Thoracic aorta (tissue), 2 donors: ENCODE measurements around the gene TRA2A. TPM values are rescaled to one million over a fixed set of nuclear protein-coding genes. Genes with fewer than 3 reads are reported as not detected.
"Not testable (repeated sequence)": the region's sequence is repeated elsewhere in the genome, so short reads cannot be mapped to it uniquely, and the experiment has no call there.

ENCODE experiments used
- ATAC-seq: fragments of 150-250 bp; one replicate; pipeline ENCODE4 v1.8.0; 2017; ENCODE audit warnings: low read depth; ENCODE audit not compliant: insufficient number of reproducible peaks, low FRiP score
- DNase-seq: peaks from one replicate; pipeline ENCODE4 v3.0.0-alpha.2; 2020; ENCODE audit warnings: low spot score
- H3K27ac ChIP-seq, 2 donors: fragments of 200-600 bp; sonication (generic); 1 replicate in 1 of 2; 2 replicates in 1 of 2; pipeline ENCODE4 v1.5.1; 2016; ENCODE audit warnings: mild to moderate bottlenecking in 2 of 2, moderate library complexity in 2 of 2
- H3K27me3 ChIP-seq: fragments of 200-600 bp; sonication (generic); replicated peaks from 2 replicates; pipeline ENCODE4 v1.6.0; 2016; ENCODE audit warnings: mild to moderate bottlenecking; ENCODE audit not compliant: insufficient read depth
- H3K36me3 ChIP-seq: fragments of 200-600 bp; sonication (generic); one replicate; pipeline ENCODE4 v1.5.1; 2016
- H3K4me1 ChIP-seq, 2 donors: fragments of 200-600 bp; sonication (generic); 1 replicate in 1 of 2; 2 replicates in 1 of 2; pipeline versions ENCODE4 v1.5.1 to v1.6.0; 2016; ENCODE audit warnings: low read depth in 2 of 2, mild to moderate bottlenecking in 1 of 2; ENCODE audit not compliant: control insufficient read depth in 1 of 2
- H3K4me3 ChIP-seq: fragments of 200-600 bp; sonication (generic); 2 replicates; pipeline ENCODE4 v1.5.1; 2016; ENCODE audit warnings: mild to moderate bottlenecking
- H3K9me3 ChIP-seq: fragments of 200-600 bp; sonication (generic); 2 replicates; pipeline ENCODE4 v1.5.1; 2016
- total RNA-seq, 2 donors: library from RNA; depleted of rRNA; stranded (reverse); fragments of >200 nt; gene quantifications; one replicate each; pipeline versions ENCODE4 v1.1.0 to v1.2.3, GENCODE V29; 2016
- TF ChIP-seq, protein P1 (sequence below): fragments of 200-600 bp; sonication (generic); IDR thresholded peaks from one replicate; pipeline ENCODE4 v1.5.1; 2019; ENCODE audit warnings: antibody characterized with exemption

Gene TRA2A
- total RNA-seq, 2 donors from 2014 or later = 23.0 to 55.0 TPM

DNA sequence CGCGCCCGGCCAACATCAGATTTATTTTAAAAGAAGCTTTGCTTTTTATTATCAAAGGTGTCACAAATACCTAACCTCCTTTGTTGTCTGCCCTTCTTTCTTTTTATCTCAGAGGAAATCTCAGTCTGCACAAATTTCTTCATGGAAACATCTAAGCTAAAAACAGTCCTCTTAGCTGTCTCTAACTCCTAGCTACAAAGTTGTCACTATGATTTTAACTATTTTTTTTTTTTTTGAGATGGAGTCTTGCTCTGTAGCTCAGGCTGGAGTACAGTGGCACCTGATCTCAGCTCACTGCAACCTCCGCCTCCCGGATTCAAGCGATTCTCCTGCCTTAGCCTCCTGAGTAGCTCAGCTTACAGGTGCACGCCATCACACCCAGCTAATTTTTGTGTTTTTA is 7.3 kb downstream of the TRA2A start:
- DNase-seq (no peak), ATAC-seq (no peak)
- Histone ChIP-seq H3K4me1 (peaks cover 38 to 44% of the 10 kb centered on the region in 2 donors), H3K27ac (no peak overlapping the region), H3K4me3 (no peak overlapping the region), H3K9me3 (no peaks in the 10 kb centered on the region), H3K27me3 (no peaks in the 10 kb centered on the region), H3K36me3 (peaks cover 18% of the 10 kb centered on the region)
- TF ChIP-seq, protein P1, sequence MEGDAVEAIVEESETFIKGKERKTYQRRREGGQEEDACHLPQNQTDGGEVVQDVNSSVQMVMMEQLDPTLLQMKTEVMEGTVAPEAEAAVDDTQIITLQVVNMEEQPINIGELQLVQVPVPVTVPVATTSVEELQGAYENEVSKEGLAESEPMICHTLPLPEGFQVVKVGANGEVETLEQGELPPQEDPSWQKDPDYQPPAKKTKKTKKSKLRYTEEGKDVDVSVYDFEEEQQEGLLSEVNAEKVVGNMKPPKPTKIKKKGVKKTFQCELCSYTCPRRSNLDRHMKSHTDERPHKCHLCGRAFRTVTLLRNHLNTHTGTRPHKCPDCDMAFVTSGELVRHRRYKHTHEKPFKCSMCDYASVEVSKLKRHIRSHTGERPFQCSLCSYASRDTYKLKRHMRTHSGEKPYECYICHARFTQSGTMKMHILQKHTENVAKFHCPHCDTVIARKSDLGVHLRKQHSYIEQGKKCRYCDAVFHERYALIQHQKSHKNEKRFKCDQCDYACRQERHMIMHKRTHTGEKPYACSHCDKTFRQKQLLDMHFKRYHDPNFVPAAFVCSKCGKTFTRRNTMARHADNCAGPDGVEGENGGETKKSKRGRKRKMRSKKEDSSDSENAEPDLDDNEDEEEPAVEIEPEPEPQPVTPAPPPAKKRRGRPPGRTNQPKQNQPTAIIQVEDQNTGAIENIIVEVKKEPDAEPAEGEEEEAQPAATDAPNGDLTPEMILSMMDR = no peak

DNA sequence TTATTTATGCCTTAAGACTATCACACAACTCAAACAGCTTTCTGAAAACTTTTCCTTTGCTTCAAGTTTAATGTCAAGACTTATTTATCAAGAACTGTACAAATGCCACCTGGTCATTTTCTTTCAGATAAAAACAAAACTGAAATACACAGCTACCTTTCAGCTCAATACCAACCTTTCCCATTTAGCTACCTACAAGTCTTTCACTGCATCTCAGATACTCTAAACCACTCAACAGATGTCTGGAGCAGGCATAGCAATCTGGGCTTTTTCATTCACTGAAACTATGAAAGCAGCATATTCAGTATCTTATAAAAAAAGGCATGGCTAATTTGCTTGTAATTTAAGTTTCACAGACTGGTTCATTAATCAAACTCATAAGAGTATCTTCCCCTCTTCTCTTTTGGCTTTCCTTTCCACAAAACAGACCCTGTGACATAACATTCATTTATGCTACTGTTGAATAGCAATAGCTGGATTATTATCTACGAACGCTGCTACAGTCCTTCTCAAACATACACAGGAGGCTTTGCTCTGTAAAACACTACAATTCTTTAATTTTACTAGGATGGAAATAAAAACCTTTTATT is 8.2 kb downstream of the TRA2A start:
- H3K9me3 ChIP-seq = no peaks in the 10 kb centered on the region
- no peak for ATAC-seq
- no peak for DNase-seq
- TF ChIP-seq, protein P1 = no peak
- peaks cover 26% of the 10 kb centered on the region for H3K36me3 ChIP-seq
- no peak overlapping the region for H3K4me3 ChIP-seq
- peaks cover 30 to 35% of the 10 kb centered on the region in 2 donors for H3K4me1 ChIP-seq
- no peak overlapping the region for H3K27ac ChIP-seq
- H3K27me3 ChIP-seq = no peaks in the 10 kb centered on the region

DNA sequence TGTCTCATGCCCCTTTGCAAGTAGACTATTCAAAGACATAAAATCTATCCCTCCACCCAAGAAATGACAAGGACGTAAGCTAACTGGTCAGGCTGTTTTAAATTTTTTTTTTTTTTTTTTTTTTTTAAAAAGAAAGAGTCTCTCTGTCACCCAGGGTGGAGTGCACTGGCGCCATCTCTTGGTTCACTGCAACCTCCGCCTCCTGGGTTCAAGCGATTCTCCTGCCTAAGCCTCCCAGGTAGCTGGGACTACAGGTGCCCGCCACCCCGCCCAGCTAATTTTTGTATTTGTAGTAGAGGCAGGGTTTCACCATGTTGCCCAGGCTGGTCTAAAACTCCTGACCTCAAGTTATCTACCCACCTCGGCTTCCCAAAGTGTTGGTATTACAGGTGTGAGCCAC is 11.2 kb downstream of the TRA2A start:
- ATAC-seq (no peak), DNase-seq (no peak)
- H3K4me3 ChIP-seq = no peak overlapping the region
- H3K9me3 ChIP-seq = no peaks in the 10 kb centered on the region
- no peaks in the 10 kb centered on the region for H3K27me3 ChIP-seq
- peaks cover 51% of the 10 kb centered on the region for H3K36me3 ChIP-seq
- TF ChIP-seq, protein P1 = no peak
- peaks cover 14 to 19% of the 10 kb centered on the region in 2 donors for H3K4me1 ChIP-seq
- H3K27ac ChIP-seq = no peak overlapping the region

DNA sequence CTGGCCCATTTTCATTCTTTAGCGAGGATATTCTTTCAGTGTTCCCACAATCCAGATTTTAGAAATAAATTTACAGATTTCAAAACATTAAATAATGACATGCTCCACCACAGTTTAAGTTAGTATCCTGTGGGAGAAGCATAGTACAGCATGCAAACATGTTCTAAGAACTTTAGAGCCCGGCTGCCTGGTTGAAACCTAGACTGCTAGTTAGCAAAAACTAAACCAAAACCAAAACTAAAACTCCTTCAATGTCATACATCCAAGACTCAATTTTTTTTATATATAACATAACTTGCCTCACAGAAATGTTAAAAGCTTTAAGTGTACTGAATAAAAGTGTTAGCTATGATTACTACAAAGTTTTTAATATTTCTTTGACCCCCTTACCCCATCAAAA is 17.0 kb downstream of the TRA2A start:
- Histone ChIP-seq H3K27ac (no peak overlapping the region), H3K9me3 (no peaks in the 10 kb centered on the region), H3K4me3 (no peak overlapping the region), H3K36me3 (peaks cover 78% of the 10 kb centered on the region), H3K4me1 (no peaks in the 10 kb centered on the region), H3K27me3 (no peaks in the 10 kb centered on the region)
- TF ChIP-seq, protein P1 = no peak
- DNase-seq = no peak
- ATAC-seq = no peak

DNA sequence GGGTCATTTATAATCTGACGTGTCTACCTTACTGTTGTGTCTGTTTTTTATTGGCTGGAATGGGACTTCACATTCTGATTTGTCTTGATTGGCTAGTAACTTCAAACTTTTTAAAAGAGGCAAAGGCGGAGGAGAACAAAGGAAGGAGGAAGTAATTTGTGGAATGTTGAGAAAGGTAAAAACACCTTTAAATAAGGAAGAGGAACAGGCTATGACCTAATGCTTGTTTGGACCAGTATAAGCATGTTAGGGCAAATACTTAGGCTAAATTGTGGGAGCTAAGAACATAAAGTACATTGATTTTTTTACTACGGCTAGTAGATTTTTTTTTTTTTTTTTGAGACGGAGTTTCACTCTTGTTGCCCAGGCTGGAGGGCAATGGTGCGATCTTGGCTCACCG is 18.0 kb downstream of the TRA2A start:
- DNase-seq, H3K4me1 ChIP-seq, ATAC-seq, H3K9me3 ChIP-seq, H3K4me3 ChIP-seq, H3K27me3 ChIP-seq, H3K27ac ChIP-seq: not testable (repeated sequence)
- peaks cover 75% of the 10 kb centered on the region for H3K36me3 ChIP-seq

DNA sequence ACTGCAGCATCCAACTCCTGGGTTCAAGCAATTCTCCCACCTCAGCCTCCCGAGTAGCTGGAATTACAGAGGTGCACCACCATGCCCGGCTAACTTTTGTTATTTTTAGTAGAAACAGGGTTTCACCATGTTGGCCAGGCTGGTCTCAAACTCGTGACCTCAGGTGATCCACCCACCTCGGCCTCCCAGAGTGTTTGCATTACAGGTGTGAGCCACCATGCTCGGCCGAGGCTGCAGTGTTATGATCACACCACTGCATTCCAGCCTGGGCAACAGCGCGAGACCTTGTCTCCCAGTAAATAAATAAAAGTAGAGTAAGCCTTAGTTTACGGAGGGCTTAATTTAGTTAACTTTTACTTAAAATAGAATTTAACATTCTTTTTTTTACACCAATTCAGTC is 37.8 kb downstream of the TRA2A start:
- H3K27ac ChIP-seq = no peak overlapping the region
- no peak overlapping the region for H3K4me3 ChIP-seq
- no peaks in the 10 kb centered on the region for H3K4me1 ChIP-seq
- H3K36me3 ChIP-seq = no peaks in the 10 kb centered on the region
- ATAC-seq (no peak), DNase-seq (no peak)
- TF ChIP-seq, protein P1 = no peak
- H3K9me3 ChIP-seq = no peaks in the 10 kb centered on the region
- H3K27me3 ChIP-seq = no peaks in the 10 kb centered on the region
